Activated CD8-positive, alpha-beta memory T cell treated with anti-CD3 and anti-CD28 coated beads for 4 hours (primary cell): ENCODE data around the gene PKP1.
A peak's percentile ranks its signal among the peaks of the same experiment; 100 is the strongest.
"Not testable (repeated sequence)": the region's sequence is repeated elsewhere in the genome, so short reads cannot be mapped to it uniquely, and the experiment has no call there.

Experiments used
- DNase-seq, 2 donors: peaks; one replicate each; pipeline ENCODE4 v3.0.0-alpha.2; 2020; ENCODE audit warnings: low read depth in 2 of 2

Gene PKP1, protein sequence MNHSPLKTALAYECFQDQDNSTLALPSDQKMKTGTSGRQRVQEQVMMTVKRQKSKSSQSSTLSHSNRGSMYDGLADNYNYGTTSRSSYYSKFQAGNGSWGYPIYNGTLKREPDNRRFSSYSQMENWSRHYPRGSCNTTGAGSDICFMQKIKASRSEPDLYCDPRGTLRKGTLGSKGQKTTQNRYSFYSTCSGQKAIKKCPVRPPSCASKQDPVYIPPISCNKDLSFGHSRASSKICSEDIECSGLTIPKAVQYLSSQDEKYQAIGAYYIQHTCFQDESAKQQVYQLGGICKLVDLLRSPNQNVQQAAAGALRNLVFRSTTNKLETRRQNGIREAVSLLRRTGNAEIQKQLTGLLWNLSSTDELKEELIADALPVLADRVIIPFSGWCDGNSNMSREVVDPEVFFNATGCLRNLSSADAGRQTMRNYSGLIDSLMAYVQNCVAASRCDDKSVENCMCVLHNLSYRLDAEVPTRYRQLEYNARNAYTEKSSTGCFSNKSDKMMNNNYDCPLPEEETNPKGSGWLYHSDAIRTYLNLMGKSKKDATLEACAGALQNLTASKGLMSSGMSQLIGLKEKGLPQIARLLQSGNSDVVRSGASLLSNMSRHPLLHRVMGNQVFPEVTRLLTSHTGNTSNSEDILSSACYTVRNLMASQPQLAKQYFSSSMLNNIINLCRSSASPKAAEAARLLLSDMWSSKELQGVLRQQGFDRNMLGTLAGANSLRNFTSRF

DNA sequence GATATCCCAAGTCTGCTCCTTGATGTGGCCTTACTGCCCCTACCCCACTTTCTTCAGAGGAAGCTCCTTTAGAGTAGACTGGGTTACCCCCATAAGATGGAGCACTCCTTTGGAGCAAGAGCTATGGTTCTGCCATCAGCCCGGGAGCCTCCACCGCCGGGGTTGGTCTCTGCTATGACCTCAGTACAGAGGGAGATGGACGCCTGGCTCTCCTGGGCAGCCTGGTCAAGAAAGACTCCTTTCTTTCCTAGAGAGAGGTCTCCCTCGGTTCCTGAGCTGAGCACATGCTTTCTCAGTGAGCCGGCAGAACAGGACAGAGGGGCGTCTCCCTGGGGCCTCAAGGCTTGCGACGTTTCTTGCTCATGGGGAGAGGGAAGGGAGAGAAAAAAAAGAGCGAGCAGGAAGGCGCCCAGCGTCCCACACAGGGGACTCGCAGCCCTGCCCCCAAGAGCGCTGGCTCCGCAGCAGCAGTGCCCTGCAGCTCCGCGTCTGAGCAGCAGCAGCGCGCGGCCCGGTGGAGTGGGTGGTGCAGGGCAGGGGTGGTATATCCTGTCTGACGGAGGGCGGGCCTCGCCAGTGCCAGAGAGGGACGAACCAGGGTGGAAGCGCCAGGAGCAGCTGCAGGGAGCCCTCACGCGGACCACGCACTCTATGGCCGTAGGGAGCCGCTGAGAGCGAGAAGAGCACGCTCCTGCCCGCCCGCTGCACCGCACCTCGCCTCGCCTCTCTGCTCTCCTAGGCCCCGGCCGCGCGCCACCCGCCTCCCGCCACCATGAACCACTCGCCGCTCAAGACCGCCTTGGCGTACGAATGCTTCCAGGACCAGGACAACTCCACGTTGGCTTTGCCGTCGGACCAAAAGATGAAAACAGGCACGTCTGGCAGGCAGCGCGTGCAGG is at the start of gene PKP1:
Gene PKP1, plus strand, starts transcription at position 576 of the 899 bp plus-strand sequence. Its CDS starts 197 bp downstream, at position 773.
- no peak for DNase-seq

DNA sequence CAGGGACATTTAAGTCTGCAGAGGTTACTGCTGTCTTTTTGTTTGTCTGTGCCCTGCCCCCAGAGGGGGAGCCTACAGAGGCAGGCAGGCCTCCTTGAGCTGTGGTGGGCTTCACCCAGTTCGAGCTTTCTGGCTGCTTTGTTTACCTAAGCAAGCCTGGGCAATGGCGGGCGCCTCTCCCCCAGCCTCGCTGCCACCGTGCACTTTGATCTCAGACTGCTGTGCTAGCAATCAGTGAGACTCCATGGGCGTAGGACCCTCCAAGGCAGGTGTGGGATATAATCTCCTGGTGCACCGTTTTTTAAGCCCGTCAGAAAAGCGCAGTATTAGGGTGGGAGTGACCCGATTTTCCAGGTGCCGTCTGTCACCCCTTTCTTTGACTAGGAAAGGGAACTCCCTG is 43.7 kb upstream of the PKP1 start:
- DNase-seq = not testable (repeated sequence)

DNA sequence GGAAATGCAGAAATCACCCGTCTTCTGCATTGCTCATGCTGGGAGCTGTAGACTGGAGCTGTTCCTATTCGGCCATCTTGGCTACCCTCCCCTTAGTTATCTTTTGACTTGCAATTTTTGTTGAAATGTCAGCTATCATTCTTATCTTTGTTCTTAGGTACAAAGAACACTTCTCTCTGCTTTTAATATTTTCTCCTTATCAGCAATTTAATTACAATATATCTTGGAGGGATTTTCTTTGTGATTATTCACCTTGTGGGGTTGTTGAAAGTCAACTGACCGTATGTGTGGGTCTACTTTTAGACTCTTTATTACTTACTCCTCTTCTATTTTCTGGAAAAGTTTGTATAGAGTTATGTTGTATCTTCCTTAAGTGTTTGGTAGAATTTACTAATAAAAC is 43.1 kb upstream of the PKP1 start:
- DNase-seq = no peak

DNA sequence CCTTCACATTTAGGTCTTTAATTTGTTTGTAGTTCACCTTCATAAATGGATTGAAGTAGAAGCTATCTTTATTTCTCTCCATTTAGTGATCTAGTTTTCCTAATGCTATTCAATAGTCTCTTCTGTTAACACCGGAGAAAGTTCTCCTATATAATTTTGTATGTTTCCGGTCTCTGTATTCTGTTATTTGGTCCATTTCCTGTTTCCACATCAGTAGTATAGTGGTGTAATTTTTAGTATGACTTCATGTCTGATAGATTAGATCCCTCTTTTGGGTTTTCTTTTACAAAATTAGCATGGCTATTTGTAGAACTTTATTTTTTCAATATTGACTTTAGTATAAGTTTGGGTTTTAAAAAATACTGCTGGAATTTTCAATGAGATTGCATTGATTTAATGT is 41.6 kb upstream of the PKP1 start:
- DNase-seq = no peak

DNA sequence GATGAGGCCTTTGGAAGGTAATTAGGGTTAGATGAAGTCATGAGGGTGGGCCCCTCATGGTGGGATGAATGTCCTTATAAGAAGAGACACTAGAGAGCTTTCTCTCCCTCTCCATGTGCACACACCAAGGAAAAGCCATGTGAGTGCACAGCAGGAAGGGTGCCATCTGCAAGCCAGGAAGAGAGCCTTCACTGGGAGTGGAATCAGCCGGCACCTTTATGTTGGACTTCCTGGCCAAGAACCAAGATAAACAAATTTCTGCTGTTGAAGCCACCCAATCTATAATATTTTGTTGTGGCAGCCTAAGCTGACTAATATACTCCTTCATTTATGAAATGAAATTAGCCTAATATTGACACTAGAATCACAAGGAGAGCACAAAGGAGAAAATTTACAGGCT is 38.2 kb upstream of the PKP1 start:
- no peak for DNase-seq

DNA sequence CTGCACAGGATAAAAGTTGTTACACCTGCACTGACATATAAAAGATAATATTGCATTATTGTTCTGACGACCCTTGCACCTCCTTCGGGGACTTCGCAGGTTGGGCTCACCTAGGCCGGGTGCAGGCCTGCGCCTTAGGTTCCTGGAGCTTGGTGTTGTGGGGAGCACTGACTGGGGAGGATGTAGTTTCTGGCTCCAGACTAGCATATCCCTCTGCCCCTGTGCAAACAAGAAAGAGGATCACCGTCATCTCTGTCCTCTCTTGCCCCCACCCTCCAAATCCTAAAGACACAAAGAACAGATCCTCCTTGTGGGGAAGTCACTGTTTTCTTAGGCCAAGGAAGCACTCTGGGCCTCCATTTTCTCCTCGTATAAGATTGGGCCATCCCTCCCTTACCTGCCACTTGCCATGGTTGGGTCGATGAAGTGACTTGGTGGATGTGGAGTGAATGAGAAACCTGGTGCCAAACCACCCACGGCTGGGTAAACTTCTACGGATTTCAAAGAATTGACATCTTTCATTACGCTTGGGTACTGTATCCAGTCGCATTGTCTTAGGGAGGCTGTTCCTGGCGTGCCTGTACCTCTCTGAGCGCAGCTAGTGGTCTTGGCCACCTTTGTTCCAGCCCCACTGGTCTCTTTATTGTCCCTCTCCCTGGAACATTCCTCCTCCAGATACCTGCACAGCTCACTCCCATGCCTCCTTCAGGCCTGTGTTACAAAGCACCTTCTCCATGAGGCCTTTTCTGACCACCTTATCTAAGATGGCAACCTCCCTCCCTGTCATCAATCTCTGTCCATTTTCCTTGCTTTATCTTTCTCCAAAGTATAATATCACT is 34.4 kb upstream of the PKP1 start:
- DNase-seq = no peak

DNA sequence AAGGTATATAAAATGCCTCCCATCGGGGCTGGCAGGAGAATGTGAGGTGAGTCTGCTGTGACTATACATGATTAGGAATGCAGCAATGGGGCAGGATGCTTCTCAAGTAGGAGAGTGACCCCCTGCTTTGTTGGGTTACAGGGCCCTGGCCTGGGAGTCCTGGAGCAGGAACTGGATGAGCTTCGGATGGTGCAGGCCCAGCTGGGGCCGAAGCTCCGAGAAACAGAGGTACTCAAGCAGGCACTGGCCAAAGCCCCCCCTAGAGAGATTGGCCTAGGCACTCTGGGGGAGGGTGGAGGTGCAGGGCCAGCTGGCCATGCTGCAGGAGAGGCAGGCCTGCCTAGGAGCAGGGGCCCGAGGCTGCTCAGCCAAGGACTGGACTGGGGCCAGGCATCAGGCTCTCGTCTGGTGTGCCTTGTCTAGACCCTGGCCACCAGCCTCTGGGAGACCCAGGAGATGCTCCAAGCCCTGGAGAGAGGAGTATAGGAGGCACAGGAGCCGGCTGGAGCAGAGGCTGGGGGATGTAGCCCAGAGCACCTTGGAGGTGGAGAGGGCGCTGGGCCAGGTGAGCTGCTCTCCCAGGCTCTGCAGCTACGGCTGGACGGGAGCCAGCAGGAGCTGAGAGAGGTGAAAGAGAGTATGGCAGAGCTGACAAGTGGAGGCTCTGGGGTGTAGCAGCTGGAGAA is 32.8 kb upstream of the PKP1 start:
- no peak for DNase-seq

DNA sequence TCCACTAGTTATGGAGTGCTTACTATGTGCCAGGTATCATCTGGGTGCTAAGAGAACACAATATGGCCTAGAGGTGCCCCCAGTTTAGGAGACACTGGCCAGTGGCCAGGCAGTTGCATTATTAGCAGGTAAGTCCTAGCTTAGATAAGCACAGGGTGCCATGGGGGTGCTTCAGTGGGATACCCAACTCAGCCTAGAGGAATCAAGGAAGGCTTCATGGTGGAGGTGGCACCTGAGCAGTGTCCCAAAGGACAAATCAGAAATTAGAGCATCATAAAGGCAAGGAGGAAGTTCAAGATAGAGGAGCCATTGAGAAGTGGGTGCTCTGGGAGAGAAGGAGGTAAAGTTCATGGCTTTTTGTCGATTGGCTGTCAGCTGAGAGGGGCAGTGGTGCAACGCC is 31.9 kb upstream of the PKP1 start:
- DNase-seq = no peak

DNA sequence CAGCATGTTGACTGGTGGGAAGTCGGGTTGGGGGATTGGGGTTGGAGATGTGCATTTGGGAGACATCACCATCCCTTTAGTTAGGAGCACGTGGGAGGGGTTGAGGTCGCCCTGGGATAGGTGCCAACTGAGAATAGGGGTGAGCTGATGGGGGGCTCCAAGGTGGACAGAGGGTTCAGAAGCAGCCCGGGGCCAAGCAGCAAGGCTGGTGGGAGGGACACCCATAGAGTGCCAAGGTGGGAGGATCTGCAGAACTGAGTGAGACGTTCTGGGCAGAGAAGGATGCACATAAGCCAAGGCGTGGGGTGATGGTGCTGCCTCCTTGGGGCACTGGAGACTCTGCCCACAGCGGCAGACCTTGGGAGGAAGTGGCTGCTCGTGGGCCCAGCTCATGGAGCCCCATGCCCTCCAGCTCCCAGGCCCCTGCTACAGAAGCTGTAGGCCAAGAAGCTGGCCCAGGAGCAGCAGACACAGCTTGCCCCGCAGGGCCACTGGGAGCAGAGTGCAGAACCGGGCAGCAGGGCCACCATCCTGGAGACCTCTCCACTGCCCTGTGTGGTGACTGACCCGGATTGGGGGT is 31.4 kb upstream of the PKP1 start:
- DNase-seq = no peak

DNA sequence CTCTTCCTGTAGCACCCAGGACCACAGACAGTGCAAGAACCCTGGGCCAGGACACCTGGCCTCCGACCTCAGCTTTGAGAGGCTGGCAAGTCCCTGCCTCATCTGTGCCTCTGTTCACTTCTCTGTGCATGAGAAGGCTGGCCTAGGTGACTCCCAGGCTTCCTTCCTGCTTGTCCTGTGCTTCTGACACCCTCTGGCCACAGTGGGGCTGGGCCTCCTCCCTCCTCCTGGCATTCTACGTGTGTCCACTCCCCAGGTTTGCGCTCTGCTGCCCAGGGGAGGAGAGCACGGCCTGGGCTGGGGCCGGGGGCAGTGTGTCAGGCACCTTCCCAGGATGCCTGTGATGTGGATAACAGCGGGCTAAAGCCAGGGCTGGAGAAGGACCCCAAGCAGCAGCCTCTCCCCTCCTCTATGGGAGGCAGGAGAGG is 30.3 kb upstream of the PKP1 start:
- DNase-seq = no peak

DNA sequence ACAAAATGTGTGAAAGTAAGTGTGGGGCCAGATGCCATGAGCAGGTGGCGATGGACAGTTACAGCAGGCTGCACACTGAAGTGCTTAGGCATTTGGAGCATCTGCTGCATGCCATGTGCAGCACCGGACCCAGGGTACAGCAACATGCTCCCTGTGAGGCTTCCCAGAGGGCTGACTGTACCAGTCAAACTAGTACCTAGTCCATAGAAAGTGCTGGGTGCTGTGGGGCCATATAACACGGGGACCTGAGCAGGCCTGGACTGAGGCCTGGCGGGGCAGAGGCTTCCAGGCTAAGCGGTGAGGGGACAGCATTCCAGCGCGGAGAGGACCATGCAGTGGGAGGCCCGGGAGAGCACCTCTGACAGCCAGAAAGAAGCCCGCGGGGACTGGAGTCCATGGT is 29.9 kb upstream of the PKP1 start:
- DNase-seq = no peak

DNA sequence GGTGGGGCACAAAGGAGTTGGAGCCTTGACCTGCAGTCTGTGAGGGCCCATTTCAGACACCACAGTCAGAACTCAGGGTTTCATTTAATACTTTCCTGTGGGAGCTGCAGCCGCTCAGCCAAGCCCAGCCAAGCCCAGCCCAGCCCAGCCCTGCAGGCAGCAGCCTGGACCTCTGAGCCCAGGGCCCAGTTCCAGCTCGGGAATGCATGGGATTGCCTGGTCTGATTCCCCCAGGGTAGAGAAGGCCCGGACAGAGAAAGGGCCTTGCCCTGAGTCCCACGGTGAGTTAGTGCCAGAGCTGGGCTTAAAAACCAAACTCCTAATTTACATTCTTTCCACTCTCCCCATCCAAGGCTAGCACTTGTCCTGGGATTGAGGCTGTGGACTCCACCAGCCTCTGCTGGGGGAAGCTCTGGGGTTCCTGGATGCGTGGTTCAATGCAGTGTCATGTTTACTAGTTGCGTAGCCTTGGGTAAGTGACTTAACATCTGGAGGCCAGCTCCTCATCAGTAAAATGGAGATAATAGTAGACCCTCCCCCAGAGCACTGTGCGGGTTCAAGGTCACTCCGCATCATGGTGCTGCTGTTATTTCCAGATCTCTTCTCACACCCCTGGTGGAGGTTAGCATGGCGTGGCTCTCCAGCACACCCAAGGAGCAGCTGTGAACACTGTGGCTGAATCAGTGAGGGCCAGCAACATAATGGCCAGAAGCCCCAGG is 29.2 kb upstream of the PKP1 start:
- no peak for DNase-seq

DNA sequence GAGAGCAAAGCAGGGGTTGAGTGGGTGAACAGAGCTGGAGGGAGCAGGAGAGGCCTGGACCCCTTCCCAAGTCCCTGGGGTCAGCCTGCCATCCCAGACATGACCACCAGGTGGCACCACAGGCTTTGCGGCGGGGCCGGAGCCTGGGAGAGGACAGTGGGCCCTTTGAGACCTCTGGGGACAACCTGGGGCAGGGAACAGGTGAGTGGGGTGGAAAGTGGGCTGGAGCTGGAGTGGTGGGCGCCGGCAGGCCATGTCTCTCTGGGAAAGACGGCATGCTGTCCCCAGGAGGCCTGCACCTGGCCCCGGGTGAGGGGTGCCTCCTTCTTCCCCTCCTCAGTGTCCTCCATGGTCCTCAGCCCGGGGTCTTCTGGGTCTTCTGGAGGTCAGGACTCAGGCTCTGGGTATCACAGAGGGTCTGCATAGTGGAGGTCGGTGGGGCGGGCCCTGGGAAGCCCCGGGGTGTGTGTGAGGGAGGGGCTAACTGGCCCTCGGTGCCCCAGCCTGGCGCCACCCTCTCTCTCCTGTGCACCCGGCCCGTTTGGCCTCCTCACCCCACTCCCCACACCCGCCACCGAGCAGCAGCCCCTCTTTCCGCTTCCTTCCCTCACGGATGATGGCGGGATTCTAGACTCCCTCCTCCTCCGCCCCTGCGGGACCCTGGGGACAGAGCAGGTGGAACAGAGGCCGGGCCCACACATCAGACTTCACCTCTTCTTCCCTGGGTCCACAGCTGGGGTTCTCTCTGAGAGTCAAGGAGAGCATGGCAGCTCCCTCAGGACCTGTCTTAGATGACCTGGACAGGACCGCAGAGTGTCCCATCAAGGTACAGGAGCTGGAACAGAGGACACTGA is 28.5 kb upstream of the PKP1 start:
- peak; percentile 13 to 25 for DNase-seq

DNA sequence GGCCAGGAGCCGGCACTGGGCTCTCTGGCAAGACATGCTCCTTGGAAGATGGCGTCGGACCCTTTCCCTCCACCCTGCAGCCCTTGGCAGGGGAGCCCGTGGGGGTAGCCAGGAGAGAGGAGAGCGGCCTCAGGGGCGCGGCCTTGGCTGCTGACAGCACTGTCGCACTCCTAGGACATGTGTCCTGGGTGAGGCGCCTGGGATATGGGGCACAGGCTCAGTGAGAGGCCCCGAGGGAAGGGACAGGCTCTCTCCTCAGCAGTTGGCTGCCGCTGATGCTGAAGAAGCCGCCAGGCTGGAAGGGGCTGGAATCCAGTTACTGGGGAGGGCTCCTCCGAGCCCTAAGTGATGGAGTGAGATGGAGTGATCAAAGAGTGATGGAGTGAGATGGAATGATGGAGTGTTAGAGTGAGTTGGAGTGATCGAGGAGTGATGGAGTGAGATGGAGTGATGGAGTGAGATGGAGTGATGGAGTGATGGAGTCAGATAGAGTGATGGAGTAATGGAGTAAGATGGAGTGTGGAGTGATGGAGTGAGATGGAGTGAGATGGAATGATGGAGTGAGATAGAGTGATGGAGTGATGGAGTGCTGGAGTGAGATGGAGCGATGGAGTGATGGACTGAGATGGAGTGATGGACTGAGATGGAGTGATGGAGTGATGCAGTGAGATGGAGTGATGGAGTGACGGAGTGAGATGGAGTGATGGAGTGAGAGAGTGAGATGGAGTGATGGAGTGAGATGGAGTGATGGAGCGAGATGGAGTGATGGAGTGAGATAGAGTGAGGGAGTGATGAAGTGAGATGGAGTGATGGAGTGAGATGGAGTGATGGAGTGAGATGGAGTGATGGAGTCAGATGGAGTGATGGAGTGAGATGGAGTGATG is 27.6 kb upstream of the PKP1 start:
- no peak for DNase-seq

DNA sequence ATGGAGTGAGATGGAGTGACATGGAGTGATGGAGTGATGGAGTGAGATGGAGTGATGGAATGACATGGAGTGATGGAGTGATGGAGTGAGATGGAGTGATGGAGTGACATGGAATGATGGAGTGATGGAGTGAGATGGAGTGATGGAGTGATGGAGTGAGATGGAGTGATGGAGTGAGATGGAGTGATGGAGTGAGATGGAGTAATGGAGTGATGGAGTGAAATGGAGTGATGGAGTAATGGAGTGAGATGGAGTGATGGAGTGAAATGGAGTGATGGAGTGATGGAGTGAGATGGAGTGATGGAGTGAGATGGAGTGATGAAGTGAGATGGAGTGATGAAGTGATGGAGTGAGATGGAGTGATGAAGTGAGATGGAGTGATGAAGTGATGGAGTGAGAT is 25.2 kb upstream of the PKP1 start:
- not testable (repeated sequence) for DNase-seq

DNA sequence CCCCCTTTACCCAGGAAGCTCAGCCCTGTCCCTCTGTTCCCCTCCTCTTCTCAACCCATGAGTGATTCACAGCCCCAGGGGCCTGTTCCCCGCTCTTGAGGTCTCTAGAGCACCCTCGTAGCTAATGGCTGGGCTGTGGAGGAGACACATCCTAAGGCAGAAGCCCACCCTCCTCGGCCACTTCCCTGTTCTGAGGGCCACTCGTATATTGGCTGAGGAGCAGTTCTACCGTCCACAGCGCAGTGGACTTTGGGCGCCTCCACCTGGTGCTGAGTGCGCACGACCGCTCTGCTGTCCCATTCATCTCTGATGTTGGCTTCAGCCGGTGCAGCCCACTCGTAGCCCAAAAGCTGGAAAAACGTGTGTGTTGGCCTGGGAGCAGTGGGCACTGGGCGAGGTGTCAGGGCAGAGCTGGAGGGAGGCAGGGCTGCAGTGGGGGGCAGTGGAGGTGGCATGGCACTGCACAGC is 24.5 kb upstream of the PKP1 start:
- DNase-seq = no peak

DNA sequence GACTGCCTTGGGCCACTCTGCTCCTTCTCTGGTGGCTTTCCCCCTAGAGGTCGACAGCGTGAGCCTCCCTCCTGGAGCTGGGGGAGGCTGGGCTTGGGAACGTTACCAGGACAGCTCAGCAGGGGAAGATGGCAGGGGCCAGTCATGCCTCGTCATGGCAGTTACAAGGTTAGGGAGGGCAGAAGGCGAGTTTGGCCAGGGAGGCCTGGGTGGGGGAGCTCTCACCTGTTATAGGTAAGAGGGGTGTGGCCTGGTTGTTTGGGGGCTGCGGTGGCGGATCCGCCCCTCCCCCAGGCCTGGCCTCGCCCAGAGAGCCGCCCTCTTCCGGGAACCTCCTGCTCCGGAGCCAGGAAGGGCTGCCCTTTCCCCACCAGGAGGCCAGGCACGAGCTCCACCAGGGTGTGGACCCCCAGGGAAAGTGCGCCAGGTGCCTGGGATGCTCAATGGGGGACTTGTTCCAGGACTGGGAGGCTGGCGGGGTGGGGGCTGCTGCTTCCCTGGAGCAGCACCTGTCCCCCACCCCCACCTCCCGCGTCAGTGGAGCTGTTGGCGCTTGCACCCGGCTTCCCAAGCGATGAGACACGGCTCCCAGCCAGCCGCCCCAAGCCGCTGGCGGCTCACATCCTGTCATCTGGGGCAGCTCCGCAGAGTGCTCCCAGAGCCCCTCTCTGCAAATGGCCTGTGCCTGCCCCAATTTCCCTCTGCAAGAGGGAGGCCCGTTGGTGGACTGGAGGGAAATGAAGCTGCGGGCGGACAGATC is 23.6 kb upstream of the PKP1 start:
- no peak for DNase-seq
